LNCaP clone FGC (cell line): ENCODE measurements around the gene TLR1.

Experiments used
- DNase-seq: peaks from one replicate; pipeline ENCODE4 v3.0.0-alpha.2; 2011; ENCODE audit warnings: low read depth
- H3K4me3 ChIP-seq: 2 replicates; pipeline ENCODE4 v1.5.1; 2011; ENCODE audit warnings: mild to moderate bottlenecking, low read depth, low read length, control low read depth
- CTCF ChIP-seq: IDR thresholded peaks from 2 replicates; pipeline ENCODE4 v1.5.1; 2012; ENCODE audit warnings: mild to moderate bottlenecking; ENCODE audit not compliant: control insufficient read depth, insufficient read depth; ENCODE audit errors: extremely low read depth

Gene TLR1

DNA sequence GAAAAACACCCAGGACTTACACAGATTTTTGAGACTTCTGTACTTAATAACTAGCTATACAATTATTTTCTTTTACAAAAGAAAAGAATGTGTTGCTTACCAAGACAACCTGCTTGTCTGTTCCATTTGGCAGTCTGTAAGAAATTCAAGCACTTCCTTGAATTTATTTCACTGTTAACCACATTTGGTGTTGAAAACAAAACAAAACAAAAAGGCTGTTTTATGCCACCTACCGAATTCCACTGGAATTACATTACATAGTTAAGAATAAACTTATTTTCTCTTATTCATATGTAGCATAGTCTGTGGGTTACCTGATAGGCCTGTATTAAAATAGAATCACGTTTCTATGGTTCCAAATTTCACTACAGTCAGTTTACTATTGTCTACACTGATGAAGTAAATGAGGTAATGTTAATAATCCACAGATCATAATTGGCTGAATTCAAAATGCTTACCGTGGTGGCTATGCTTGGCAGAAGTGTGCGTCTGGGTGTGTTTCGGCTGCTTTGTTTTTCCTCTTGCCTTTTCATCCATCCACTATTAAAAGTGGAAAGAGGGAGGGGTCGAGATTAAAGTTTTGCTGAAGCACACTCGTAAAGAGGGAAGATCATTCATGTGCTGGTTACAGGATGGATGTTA lies at the start of gene TLR1:
TSS of gene TLR1 (minus strand) at position 138 of the 642 bp plus-strand sequence. CDS start 5,960 bp downstream, outside the sequence.
- H3K4me3 ChIP-seq, result no peak within 1 kb of the TSS
- peak; percentile 17 for DNase-seq
- peak; percentile 49 for TF ChIP-seq CTCF

- H3K4me3 ChIP-seq, result no peak overlapping the region
- TF ChIP-seq CTCF, result no peak
- DNase-seq, result no peak
Measured at GRCh38 chr4:38846015-38846414, 41.4 kb upstream of the TLR1 start.

- TF ChIP-seq CTCF, result no peak
- no peak overlapping the region for H3K4me3 ChIP-seq
- DNase-seq, result no peak
Measured at GRCh38 chr4:38842994-38843393, 38.4 kb upstream of the TLR1 start.

GRCh38 chr4:38837849-38838248 lies 33.3 kb upstream of the TLR1 start:
- no peak overlapping the region for H3K4me3 ChIP-seq
- no peak for DNase-seq
- no peak for TF ChIP-seq CTCF

- no peak for TF ChIP-seq CTCF
- DNase-seq, result no peak
- H3K4me3 ChIP-seq, result no peak overlapping the region
Measured at GRCh38 chr4:38837334-38837733, 32.7 kb upstream of the TLR1 start.

- TF ChIP-seq CTCF, result no peak
- H3K4me3 ChIP-seq, result no peak overlapping the region
- DNase-seq, result no peak
Measured at GRCh38 chr4:38834570-38834969, 30.0 kb upstream of the TLR1 start.
